KOPT-K1 (cell line): Measurements from ENCODE around the gene ZNF300.

Source experiments
- H3K27ac ChIP-seq: fragments of 200-600 bp; sonication (generic); 2 replicates; pipeline ENCODE4 v1.5.1; 2016; ENCODE audit warnings: antibody characterized with exemption, mild to moderate bottlenecking, low read depth, low read length; ENCODE audit not compliant: poor library complexity, severe bottlenecking
- H3K36me3 ChIP-seq: fragments of 200-600 bp; sonication (generic); 2 replicates; pipeline ENCODE4 v1.5.1; 2017; ENCODE audit warnings: antibody characterized with exemption, mild to moderate bottlenecking, low read length, moderate library complexity; ENCODE audit not compliant: insufficient read depth
- H3K9me3 ChIP-seq: fragments of 200-600 bp; sonication (generic); 2 replicates; pipeline ENCODE4 v1.5.1; 2017; ENCODE audit warnings: antibody characterized with exemption, low read length, mild to moderate bottlenecking; ENCODE audit not compliant: insufficient read depth, poor library complexity, severe bottlenecking

ZNF300 gene

GRCh38 chr5:150904479-150905311, at the start of gene ZNF300:
ZNF300 (minus strand) TSS chr5:150904980; CDS start chr5:150903155, 1,825 bp downstream.
- H3K27ac ChIP-seq, result no peak within 1 kb of the TSS
- peaks cover 10% of the 10 kb centered on the region for H3K9me3 ChIP-seq
- no peaks in the 10 kb centered on the region for H3K36me3 ChIP-seq

- Histone ChIP-seq H3K36me3 (no peaks in the 10 kb centered on the region), H3K9me3 (peaks cover 50% of the 10 kb centered on the region), H3K27ac (no peak overlapping the region)
Measured at GRCh38 chr5:150948539-150948938, 43.8 kb upstream of the ZNF300 start.

- Histone ChIP-seq H3K27ac (no peak overlapping the region), H3K9me3 (peaks cover 43% of the 10 kb centered on the region), H3K36me3 (no peaks in the 10 kb centered on the region)
Measured at GRCh38 chr5:150946351-150946905, 41.6 kb upstream of the ZNF300 start.

GRCh38 chr5:150945947-150946346, 41.2 kb upstream of the ZNF300 start:
- Histone ChIP-seq H3K36me3 (no peaks in the 10 kb centered on the region), H3K27ac (no peak overlapping the region), H3K9me3 (peaks cover 42% of the 10 kb centered on the region)

- no peaks in the 10 kb centered on the region for H3K36me3 ChIP-seq
- H3K9me3 ChIP-seq, result peaks cover 37% of the 10 kb centered on the region
- no peak overlapping the region for H3K27ac ChIP-seq
Measured at GRCh38 chr5:150945486-150945885, 40.7 kb upstream of the ZNF300 start.

- Histone ChIP-seq H3K9me3 (peaks cover 69% of the 10 kb centered on the region), H3K36me3 (no peaks in the 10 kb centered on the region)
Measured at GRCh38 chr5:150931368-150931965, 26.7 kb upstream of the ZNF300 start.

GRCh38 chr5:150918613-150919012, 13.8 kb upstream of the ZNF300 start:
- H3K27ac ChIP-seq, result no peak overlapping the region
- peaks cover 7% of the 10 kb centered on the region for H3K9me3 ChIP-seq
- no peaks in the 10 kb centered on the region for H3K36me3 ChIP-seq

More at GRCh38 chr5:150931368-150931965, 26.7 kb upstream of the ZNF300 start:
- no peak overlapping the region for H3K27ac ChIP-seq

- H3K9me3 ChIP-seq, result peaks cover 14% of the 10 kb centered on the region
- H3K36me3 ChIP-seq, result no peaks in the 10 kb centered on the region
- no peak overlapping the region for H3K27ac ChIP-seq
Measured at GRCh38 chr5:150912312-150912814, 7.6 kb upstream of the ZNF300 start.

GRCh38 chr5:150905312-150905683, 518 bp upstream of the ZNF300 start:
- Histone ChIP-seq H3K9me3 (peaks cover 10% of the 10 kb centered on the region), H3K36me3 (no peaks in the 10 kb centered on the region), H3K27ac (no peak overlapping the region)

- H3K27ac ChIP-seq, result no peak overlapping the region
- peaks cover 21% of the 10 kb centered on the region for H3K9me3 ChIP-seq
- no peaks in the 10 kb centered on the region for H3K36me3 ChIP-seq
Measured at GRCh38 chr5:150901446-150901845, 3.3 kb downstream of the ZNF300 start.

- Histone ChIP-seq H3K27ac (no peak overlapping the region), H3K9me3 (peaks cover 54% of the 10 kb centered on the region), H3K36me3 (no peaks in the 10 kb centered on the region)
Measured at GRCh38 chr5:150895431-150896428, 9.1 kb downstream of the ZNF300 start.

GRCh38 chr5:150879358-150879757, 25.4 kb downstream of the ZNF300 start:
- Histone ChIP-seq H3K27ac (no peak overlapping the region), H3K36me3 (no peaks in the 10 kb centered on the region), H3K9me3 (no peaks in the 10 kb centered on the region)

- Histone ChIP-seq H3K27ac (no peak overlapping the region), H3K36me3 (no peaks in the 10 kb centered on the region), H3K9me3 (peaks cover 8% of the 10 kb centered on the region)
Measured at GRCh38 chr5:150862070-150862469, 42.7 kb downstream of the ZNF300 start.

- Histone ChIP-seq H3K9me3 (peaks cover 8% of the 10 kb centered on the region), H3K36me3 (no peaks in the 10 kb centered on the region), H3K27ac (no peak overlapping the region)
Measured at GRCh38 chr5:150860246-150860821, 44.4 kb downstream of the ZNF300 start.
